SK-MEL-5 (cell line): Measurements from ENCODE around the gene SMARCD2. TPM values are rescaled to one million over a fixed set of nuclear protein-coding genes. Genes with fewer than 3 reads are reported as not detected.
"Not testable (repeated sequence)": the region's sequence is repeated elsewhere in the genome, so short reads cannot be mapped to it uniquely, and the experiment has no call there.

Experiments used
- DNase-seq: peaks from one replicate; pipeline ENCODE4 v3.0.0-alpha.2; 2016; ENCODE audit warnings: low read depth, low spot score
- in situ Hi-C: cut with HindIII; loops from 2 replicates; pipeline ENCODE4 v1.10.0; 2016; ENCODE audit warnings: low sequenced_read_pairs, high pct_unique_total_duplicates, low pct_unique_long_range_greater_than_20kb
- total RNA-seq: library from RNA; depleted of rRNA; stranded (reverse); fragments of >200 nt; shearing (Covaris generic); gene quantifications from 2 replicates; pipeline ENCODE4 v1.2.3, GENCODE V29; 2014

The SMARCD2 gene
- total RNA-seq, 1 experiment from 2014 or later = 160 TPM

GRCh38 chr17:63822537-63822936 lies 19.9 kb downstream of the SMARCD2 start:
- no peak for DNase-seq
- in situ Hi-C loops = no loop called here

GRCh38 chr17:63821804-63822203 lies 20.7 kb downstream of the SMARCD2 start:
- in situ Hi-C loops = no loop called here
- DNase-seq = no peak

- in situ Hi-C loops = no loop called here
- no peak for DNase-seq
These were observed 21.4 kb downstream of the SMARCD2 start for GRCh38 chr17:63820963-63821561.

- no peak for DNase-seq
- in situ Hi-C loops = no loop called here
These were observed 22.6 kb downstream of the SMARCD2 start for GRCh38 chr17:63819585-63820537.

GRCh38 chr17:63819131-63819530 lies 23.4 kb downstream of the SMARCD2 start:
- DNase-seq = no peak
- in situ Hi-C loops = no loop called here

- no peak for DNase-seq
- in situ Hi-C loops = no loop called here
These were observed 24.6 kb downstream of the SMARCD2 start for GRCh38 chr17:63817736-63818385.

- DNase-seq = no peak
- in situ Hi-C loops = no loop called here
These were observed 25.8 kb downstream of the SMARCD2 start for GRCh38 chr17:63816669-63817068.

- DNase-seq = no peak
- in situ Hi-C loops = no loop called here
These were observed 26.4 kb downstream of the SMARCD2 start for GRCh38 chr17:63816123-63816522.

GRCh38 chr17:63809970-63810369 lies 32.5 kb downstream of the SMARCD2 start:
- in situ Hi-C loops = no loop called here
- no peak for DNase-seq

GRCh38 chr17:63805591-63805990 lies 36.9 kb downstream of the SMARCD2 start:
- in situ Hi-C loops = no loop called here
- DNase-seq = no peak

GRCh38 chr17:63804328-63804727 lies 38.2 kb downstream of the SMARCD2 start:
- no peak for DNase-seq
- in situ Hi-C loops = no loop called here

GRCh38 chr17:63800783-63801182 lies 41.7 kb downstream of the SMARCD2 start:
- in situ Hi-C loops = no loop called here
- DNase-seq = no peak

- in situ Hi-C loops = no loop called here
- DNase-seq = no peak
These were observed 43.8 kb downstream of the SMARCD2 start for GRCh38 chr17:63798572-63799106.

GRCh38 chr17:63796375-63796774 lies 46.1 kb downstream of the SMARCD2 start:
- in situ Hi-C loops = not testable (repeated sequence)

GRCh38 chr17:63792055-63792729 lies 50.3 kb downstream of the SMARCD2 start:
- DNase-seq = no peak
- in situ Hi-C loops = no loop called here

More at GRCh38 chr17:63796375-63796774, 46.1 kb downstream of the SMARCD2 start:
- DNase-seq = not testable (repeated sequence)

GRCh38 chr17:63790057-63790456 lies 52.4 kb downstream of the SMARCD2 start:
- in situ Hi-C loops = no loop called here
- no peak for DNase-seq

- no peak for DNase-seq
- in situ Hi-C loops = no loop called here
These were observed 55.3 kb downstream of the SMARCD2 start for GRCh38 chr17:63786971-63787711.
